HepG2 (cell line): ENCODE data around the gene CKS2. TPM values are rescaled to one million over a fixed set of nuclear protein-coding genes. Genes with fewer than 3 reads are reported as not detected.
A peak's percentile ranks its signal among the peaks of the same experiment; 100 is the strongest.

Source experiments
- EP300 ChIP-seq, 3 experiments: sonication (generic) in 1 of 3; formaldehyde crosslinking in 1 of 3; IDR thresholded peaks; 2 replicates each; pipeline versions ENCODE4 v1.5.1 to v1.6.1; 2011 to 2020; ENCODE audit warnings: low read depth in 2 of 3, low read length in 2 of 3, borderline replicate concordance in 1 of 3, improper control_type of control experiment in 1 of 3, mild to moderate bottlenecking in 1 of 3, missing genetic modification reagents in 1 of 3, moderate library complexity in 1 of 3
- FOXA1 ChIP-seq, 2 experiments: fragments of 450-650 bp in 1 of 2; sonication (generic) in 1 of 2; formaldehyde crosslinking in 1 of 2; IDR thresholded peaks; 2 replicates each; pipeline versions ENCODE4 v1.4.0 to v1.6.1; 2016 to 2020; ENCODE audit warnings: missing genetic modification reagents in 1 of 2
- GATAD2A ChIP-seq: IDR thresholded peaks from 2 replicates; pipeline ENCODE4 v1.6.1; 2016
- GFI1 ChIP-seq: sonication (generic); formaldehyde crosslinking; IDR thresholded peaks from 2 replicates; pipeline ENCODE4 v1.5.0; 2020; ENCODE audit warnings: missing genetic modification reagents, mild to moderate bottlenecking, borderline replicate concordance
- HOXA7 ChIP-seq: sonication (generic); formaldehyde crosslinking; IDR thresholded peaks from 2 replicates; pipeline ENCODE4 v1.8.1; 2022; ENCODE audit warnings: mild to moderate bottlenecking, missing genetic modification reagents, moderate library complexity
- IKZF4 ChIP-seq: sonication (generic); formaldehyde crosslinking; IDR thresholded peaks from 2 replicates; pipeline ENCODE4 v1.5.1; 2020; ENCODE audit warnings: borderline replicate concordance, mild to moderate bottlenecking, low read depth, missing genetic modification reagents; ENCODE audit errors: not compliant biosample characterization
- JDP2 ChIP-seq: sonication (generic); formaldehyde crosslinking; IDR thresholded peaks from 2 replicates; pipeline ENCODE4 v1.8.1; 2022; ENCODE audit warnings: missing genetic modification reagents, borderline replicate concordance
- KMT2B ChIP-seq: IDR thresholded peaks from 2 replicates; pipeline ENCODE4 v1.6.1; 2016; ENCODE audit warnings: missing genetic modification reagents, missing compliant biosample characterization
- MXD4 ChIP-seq: IDR thresholded peaks from 2 replicates; pipeline ENCODE4 v1.6.1; 2016; ENCODE audit warnings: mild to moderate bottlenecking, missing biosample characterization, missing genetic modification reagents
- NFE2 ChIP-seq: sonication (generic); formaldehyde crosslinking; IDR thresholded peaks from 2 replicates; pipeline ENCODE4 v1.4.0; 2020; ENCODE audit warnings: missing genetic modification reagents
- PCBP2 ChIP-seq: fragments of 200-400 bp; formaldehyde crosslinking; optimal IDR thresholded peaks from 2 replicates; pipeline ENCODE3; 2018; ENCODE audit warnings: low read length, low read depth; ENCODE audit not compliant: poor library complexity, severe bottlenecking
- RBM39 ChIP-seq: fragments of 200-400 bp; formaldehyde crosslinking; IDR thresholded peaks from one replicate; pipeline ENCODE4 v1.6.1; 2018; ENCODE audit warnings: antibody characterized with exemption, mild to moderate bottlenecking, low read depth, low read length; ENCODE audit not compliant: poor library complexity, severe bottlenecking
- SAP130 ChIP-seq: IDR thresholded peaks from 2 replicates; pipeline ENCODE4 v1.6.1; 2016; ENCODE audit warnings: low read depth
- ZNF331 ChIP-seq: sonication (generic); formaldehyde crosslinking; IDR thresholded peaks from 2 replicates; pipeline ENCODE4 v1.4.0; 2020; ENCODE audit warnings: missing genetic modification reagents
- ZNF367 ChIP-seq: sonication (generic); formaldehyde crosslinking; IDR thresholded peaks from 2 replicates; pipeline ENCODE4 v1.4.0; 2020; ENCODE audit warnings: missing genetic modification reagents, borderline replicate concordance
- ZSCAN20 ChIP-seq: sonication (generic); formaldehyde crosslinking; IDR thresholded peaks from 2 replicates; pipeline ENCODE4 v1.4.0; 2020; ENCODE audit warnings: missing genetic modification reagents, mild to moderate bottlenecking, borderline replicate concordance
- polyA plus RNA-seq, 8 experiments: library from polyadenylated mRNA; depleted of rRNA in 3 of 8; stranded (reverse) in 7 of 8; unstranded in 1 of 8; fragments of >200 nt; fragmentation: Illumina TruSeq in 4 of 8; extraction: Trizol in 4 of 8; gene quantifications; 2 replicates each; pipeline versions ENCODE4 v1.2.1 to v1.2.3, GENCODE V29; 2011 to 2016; ENCODE audit warnings: low read depth in 4 of 8, missing spikeins in 1 of 8, mixed read lengths in 1 of 8; ENCODE audit not compliant: insufficient read depth in 1 of 8
- total RNA-seq, 5 experiments: library from RNA; depleted of rRNA; stranded (reverse); fragments of >200 nt; fragmentation: Illumina TruSeq; extraction: Trizol; gene quantifications; 2 replicates each; pipeline ENCODE4 v1.2.3, GENCODE V29; 2016; ENCODE audit warnings: low read depth in 1 of 5
- TF ChIP-seq, protein P1 (sequence below): IDR thresholded peaks from 2 replicates; pipeline ENCODE4 v1.6.1; 2012; ENCODE audit warnings: low read depth, low read length, improper control_type of control experiment
- TF ChIP-seq, protein P2 (sequence below): IDR thresholded peaks from 2 replicates; pipeline ENCODE4 v1.6.1; 2016; ENCODE audit warnings: control low read depth
- TF ChIP-seq, protein P3 (sequence below): fragments of 450-650 bp; IDR thresholded peaks from 2 replicates; pipeline ENCODE4 v1.6.1; 2016
- TF ChIP-seq, protein P4 (sequence below): sonication (generic); formaldehyde crosslinking; IDR thresholded peaks from 2 replicates; pipeline ENCODE4 v1.8.0; 2022; ENCODE audit warnings: missing genetic modification reagents, mild to moderate bottlenecking, borderline replicate concordance
- TF ChIP-seq, protein P5 (sequence below): sonication (generic); formaldehyde crosslinking; IDR thresholded peaks from 2 replicates; pipeline ENCODE4 v1.4.0; 2020; ENCODE audit warnings: missing genetic modification reagents, mild to moderate bottlenecking, borderline replicate concordance

The CKS2 gene
- total and polyA plus RNA-seq, 2 of the 13 experiments (the other 11 are each of a cell fraction or from before 2014, with no cell fraction given) = 251 to 317 TPM

DNA sequence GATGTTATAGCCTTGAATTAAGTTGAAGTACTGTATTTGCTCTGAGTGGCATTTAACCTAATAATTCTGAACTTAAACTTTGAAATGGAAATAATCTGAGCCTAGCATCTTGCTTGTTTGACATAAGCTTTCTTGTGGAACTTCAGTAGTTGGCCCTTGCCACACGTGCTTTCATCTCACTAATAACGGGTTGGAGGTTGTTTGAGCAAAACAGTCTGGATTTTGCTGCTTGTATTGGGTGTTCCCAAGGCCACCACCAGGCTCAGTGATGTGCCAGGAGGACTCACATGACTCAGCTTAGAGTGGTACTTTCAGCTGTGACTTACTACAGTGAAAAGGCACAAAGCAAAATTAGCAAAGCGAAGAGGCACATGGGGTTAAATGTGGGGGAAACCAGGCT, 43.0 kb downstream of the CKS2 start (continued):
- TF ChIP-seq, protein P1, sequence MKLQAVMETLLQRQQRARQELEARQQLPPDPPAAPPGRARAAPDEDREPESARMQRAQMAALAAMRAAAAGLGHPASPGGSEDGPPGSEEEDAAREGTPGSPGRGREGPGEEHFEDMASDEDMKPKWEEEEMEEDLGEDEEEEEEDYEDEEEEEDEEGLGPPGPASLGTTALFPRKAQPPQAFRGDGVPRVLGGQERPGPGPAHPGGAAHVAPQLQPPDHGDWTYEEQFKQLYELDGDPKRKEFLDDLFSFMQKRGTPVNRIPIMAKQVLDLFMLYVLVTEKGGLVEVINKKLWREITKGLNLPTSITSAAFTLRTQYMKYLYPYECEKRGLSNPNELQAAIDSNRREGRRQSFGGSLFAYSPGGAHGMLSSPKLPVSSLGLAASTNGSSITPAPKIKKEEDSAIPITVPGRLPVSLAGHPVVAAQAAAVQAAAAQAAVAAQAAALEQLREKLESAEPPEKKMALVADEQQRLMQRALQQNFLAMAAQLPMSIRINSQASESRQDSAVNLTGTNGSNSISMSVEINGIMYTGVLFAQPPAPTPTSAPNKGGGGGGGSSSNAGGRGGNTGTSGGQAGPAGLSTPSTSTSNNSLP = 0 out of 2 replicates have a peak, but pooled peaks have one; percentile 29
- TF ChIP-seq, protein P2, sequence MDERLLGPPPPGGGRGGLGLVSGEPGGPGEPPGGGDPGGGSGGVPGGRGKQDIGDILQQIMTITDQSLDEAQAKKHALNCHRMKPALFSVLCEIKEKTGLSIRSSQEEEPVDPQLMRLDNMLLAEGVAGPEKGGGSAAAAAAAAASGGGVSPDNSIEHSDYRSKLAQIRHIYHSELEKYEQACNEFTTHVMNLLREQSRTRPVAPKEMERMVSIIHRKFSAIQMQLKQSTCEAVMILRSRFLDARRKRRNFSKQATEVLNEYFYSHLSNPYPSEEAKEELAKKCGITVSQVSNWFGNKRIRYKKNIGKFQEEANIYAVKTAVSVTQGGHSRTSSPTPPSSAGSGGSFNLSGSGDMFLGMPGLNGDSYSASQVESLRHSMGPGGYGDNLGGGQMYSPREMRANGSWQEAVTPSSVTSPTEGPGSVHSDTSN (CRISPR knock-in tag) = no peak
- TF ChIP-seq RBM39 (no peak), ZNF367 (CRISPR knock-in tag) (no peak), SAP130 (CRISPR knock-in tag) (peak; percentile 50), MXD4 (CRISPR knock-in tag) (no peak), FOXA1 (IDR thresholded peaks at IDR 0.05) (no peak), FOXA1 (CRISPR knock-in tag; IDR thresholded peaks at IDR 0.05) (peak; percentile 35; the same call in 1 of the 2 replicates), IKZF4 (CRISPR knock-in tag) (no peak), ZNF331 (CRISPR knock-in tag) (peak; percentile 29; the same call in 1 of the 2 replicates), EP300 (IDR thresholded peaks at IDR 0.05; ENCODE audit: low read depth in 2 of 2, low read length in 2 of 2) (0 out of 4 replicates have a peak, but pooled peaks of 1 of the 2 experiments have one; percentile 12), EP300 (CRISPR knock-in tag; IDR thresholded peaks at IDR 0.05; ENCODE audit: borderline replicate concordance) (no peak), PCBP2 (no peak), GFI1 (CRISPR knock-in tag) (no peak), KMT2B (no peak), HOXA7 (CRISPR knock-in tag) (no peak), JDP2 (CRISPR knock-in tag) (no peak), ZSCAN20 (no peak), NFE2 (CRISPR knock-in tag) (peak; percentile 41; the same call in 1 of the 2 replicates), GATAD2A (CRISPR knock-in tag) (peak; percentile 49)
- TF ChIP-seq, protein P3, sequence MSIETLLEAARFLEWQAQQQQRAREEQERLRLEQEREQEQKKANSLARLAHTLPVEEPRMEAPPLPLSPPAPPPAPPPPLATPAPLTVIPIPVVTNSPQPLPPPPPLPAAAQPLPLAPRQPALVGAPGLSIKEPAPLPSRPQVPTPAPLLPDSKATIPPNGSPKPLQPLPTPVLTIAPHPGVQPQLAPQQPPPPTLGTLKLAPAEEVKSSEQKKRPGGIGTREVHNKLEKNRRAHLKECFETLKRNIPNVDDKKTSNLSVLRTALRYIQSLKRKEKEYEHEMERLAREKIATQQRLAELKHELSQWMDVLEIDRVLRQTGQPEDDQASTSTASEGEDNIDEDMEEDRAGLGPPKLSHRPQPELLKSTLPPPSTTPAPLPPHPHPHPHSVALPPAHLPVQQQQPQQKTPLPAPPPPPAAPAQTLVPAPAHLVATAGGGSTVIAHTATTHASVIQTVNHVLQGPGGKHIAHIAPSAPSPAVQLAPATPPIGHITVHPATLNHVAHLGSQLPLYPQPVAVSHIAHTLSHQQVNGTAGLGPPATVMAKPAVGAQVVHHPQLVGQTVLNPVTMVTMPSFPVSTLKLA = peak; percentile 43; the same call in 1 of the 2 replicates
- TF ChIP-seq, protein P4, sequence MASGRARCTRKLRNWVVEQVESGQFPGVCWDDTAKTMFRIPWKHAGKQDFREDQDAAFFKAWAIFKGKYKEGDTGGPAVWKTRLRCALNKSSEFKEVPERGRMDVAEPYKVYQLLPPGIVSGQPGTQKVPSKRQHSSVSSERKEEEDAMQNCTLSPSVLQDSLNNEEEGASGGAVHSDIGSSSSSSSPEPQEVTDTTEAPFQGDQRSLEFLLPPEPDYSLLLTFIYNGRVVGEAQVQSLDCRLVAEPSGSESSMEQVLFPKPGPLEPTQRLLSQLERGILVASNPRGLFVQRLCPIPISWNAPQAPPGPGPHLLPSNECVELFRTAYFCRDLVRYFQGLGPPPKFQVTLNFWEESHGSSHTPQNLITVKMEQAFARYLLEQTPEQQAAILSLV (CRISPR knock-in tag) = no peak
- TF ChIP-seq, protein P5, sequence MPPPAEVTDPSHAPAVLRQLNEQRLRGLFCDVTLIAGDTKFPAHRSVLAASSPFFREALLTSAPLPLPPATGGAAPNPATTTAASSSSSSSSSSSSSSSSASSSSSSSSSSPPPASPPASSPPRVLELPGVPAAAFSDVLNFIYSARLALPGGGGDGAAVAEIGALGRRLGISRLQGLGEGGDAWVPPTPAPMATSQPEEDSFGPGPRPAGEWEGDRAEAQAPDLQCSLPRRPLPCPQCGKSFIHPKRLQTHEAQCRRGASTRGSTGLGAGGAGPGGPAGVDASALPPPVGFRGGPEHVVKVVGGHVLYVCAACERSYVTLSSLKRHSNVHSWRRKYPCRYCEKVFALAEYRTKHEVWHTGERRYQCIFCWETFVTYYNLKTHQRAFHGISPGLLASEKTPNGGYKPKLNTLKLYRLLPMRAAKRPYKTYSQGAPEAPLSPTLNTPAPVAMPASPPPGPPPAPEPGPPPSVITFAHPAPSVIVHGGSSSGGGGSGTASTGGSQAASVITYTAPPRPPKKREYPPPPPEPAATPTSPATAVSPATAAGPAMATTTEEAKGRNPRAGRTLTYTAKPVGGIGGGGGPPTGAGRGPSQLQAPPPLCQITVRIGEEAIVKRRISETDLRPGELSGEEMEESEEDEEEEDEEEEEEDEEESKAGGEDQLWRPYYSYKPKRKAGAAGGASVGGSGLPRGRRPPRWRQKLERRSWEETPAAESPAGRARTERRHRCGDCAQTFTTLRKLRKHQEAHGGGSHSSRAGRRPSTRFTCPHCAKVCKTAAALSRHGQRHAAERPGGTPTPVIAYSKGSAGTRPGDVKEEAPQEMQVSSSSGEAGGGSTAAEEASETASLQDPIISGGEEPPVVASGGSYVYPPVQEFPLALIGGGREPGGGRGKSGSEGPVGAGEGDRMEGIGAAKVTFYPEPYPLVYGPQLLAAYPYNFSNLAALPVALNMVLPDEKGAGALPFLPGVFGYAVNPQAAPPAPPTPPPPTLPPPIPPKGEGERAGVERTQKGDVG (CRISPR knock-in tag) = no peak
